Upper lobe of left lung (tissue), 6 donors: Measurements from ENCODE around the gene TAF1A. TPM values are rescaled to one million over a fixed set of nuclear protein-coding genes. Genes with fewer than 3 reads are reported as not detected.
A peak's percentile ranks its signal among the peaks of the same experiment; 100 is the strongest.

ENCODE experiments used
- ATAC-seq, 2 donors: fragments of 200-7000 bp; cut with Tn5 transposase; one replicate each; pipeline ENCODE4 v1.9.1; 2022; ENCODE audit warnings: mild to moderate bottlenecking in 2 of 2, moderate library complexity in 2 of 2; ENCODE audit not compliant: low FRiP score in 2 of 2
- DNase-seq, 2 donors: peaks; one replicate each; pipeline ENCODE4 v3.0.0-alpha.2; 2019 to 2020
- H3K27ac ChIP-seq, 4 donors: fragments of 200-600 bp; sonication (generic); one replicate each; pipeline ENCODE4 v1.5.1; 2016 to 2019
- H3K27me3 ChIP-seq, 4 donors: fragments of 200-600 bp; sonication (generic); one replicate each; pipeline ENCODE4 v1.5.1; 2017 to 2019
- H3K36me3 ChIP-seq, 4 donors: fragments of 200-600 bp; sonication (generic); one replicate each; pipeline ENCODE4 v1.5.1; 2016 to 2019
- H3K4me1 ChIP-seq, 4 donors: fragments of 200-600 bp; sonication (generic); one replicate each; pipeline ENCODE4 v1.5.1; 2018 to 2019
- H3K4me3 ChIP-seq, 4 donors: fragments of 200-600 bp; sonication (generic); one replicate each; pipeline ENCODE4 v1.5.1; 2017 to 2019; ENCODE audit warnings: mild to moderate bottlenecking in 2 of 4, moderate library complexity in 1 of 4
- H3K9me3 ChIP-seq, 4 donors: fragments of 200-600 bp; sonication (generic); one replicate each; pipeline ENCODE4 v1.5.1; 2018 to 2019
- EP300 ChIP-seq, 4 donors: sonication (generic); formaldehyde crosslinking; IDR thresholded peaks; one replicate each; pipeline ENCODE4 v1.5.1; 2017; ENCODE audit warnings: antibody characterized with exemption in 4 of 4, control low read depth in 2 of 4
- POLR2A ChIP-seq, 4 donors: fragments of 450-650 bp; IDR thresholded peaks; one replicate each; pipeline ENCODE4 v1.5.1; 2016 to 2017; ENCODE audit warnings: antibody characterized with exemption in 4 of 4, mild to moderate bottlenecking in 2 of 4
- POLR2AphosphoS5 ChIP-seq, 2 donors: sonication (generic); formaldehyde crosslinking; IDR thresholded peaks; one replicate each; pipeline ENCODE4 v1.5.1; 2017; ENCODE audit warnings: antibody characterized with exemption in 2 of 2
- WGBS, 2 donors: methylation state at CpG; one replicate each; pipeline ENCODE4 v1.1.5; 2017 to 2018; 5-methylcytosine and 5-hydroxymethylcytosine counted together
- total RNA-seq, 6 donors: library from RNA; depleted of rRNA in 4 of 6; stranded (reverse); fragments of >200 nt in 4 of 6; gene quantifications; one replicate each; pipeline versions ENCODE4 v1.1.0 to v1.2.1, GENCODE V29; 2016 to 2021
- TF ChIP-seq, protein P1 (sequence below), 6 experiments: fragments of 450-650 bp in 4 of 6; fragments of 200-600 bp in 2 of 6; sonication (generic) in 2 of 6; IDR thresholded peaks; one replicate each; pipeline ENCODE4 v1.5.1; 2016 to 2019; ENCODE audit warnings: antibody characterized with exemption in 6 of 6
- donor health status: DM: no; HTN: no; CAD: no; lungs with moderate emphysema.
- donor health status: DM: no; HTN: yes; CAD: no; lungs with severe emphysema.

The TAF1A gene
- total RNA-seq, 6 donors from 2014 or later = 1.6 to 12.0 (median 4.7) TPM

DNA sequence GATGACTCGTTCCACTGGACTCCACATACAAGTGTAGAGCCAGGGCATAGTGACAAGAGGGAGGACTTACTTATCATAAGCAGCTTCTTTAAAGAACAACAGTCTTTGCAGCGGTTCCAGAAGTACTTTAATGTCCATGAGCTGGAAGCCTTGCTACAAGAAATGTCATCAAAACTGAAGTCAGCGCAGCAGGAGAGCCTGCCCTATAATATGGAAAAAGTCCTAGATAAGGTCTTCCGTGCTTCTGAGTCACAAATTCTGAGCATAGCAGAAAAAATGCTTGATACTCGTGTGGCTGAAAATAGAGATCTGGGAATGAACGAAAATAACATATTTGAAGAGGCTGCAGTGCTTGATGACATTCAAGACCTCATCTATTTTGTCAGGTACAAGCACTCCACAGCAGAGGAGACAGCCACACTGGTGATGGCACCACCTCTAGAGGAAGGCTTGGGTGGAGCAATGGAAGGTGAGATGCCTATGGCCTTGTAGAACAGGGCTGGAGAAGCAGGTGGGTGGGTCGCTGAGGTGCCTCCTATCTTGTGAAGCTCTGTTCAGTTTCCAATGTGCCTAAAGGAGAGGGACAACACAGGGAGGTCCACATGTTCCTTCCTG, 40.3 kb upstream of the TAF1A start:
- no peak overlapping the region for H3K27ac ChIP-seq
- H3K27me3 ChIP-seq = no peaks in the 10 kb centered on the region
- H3K9me3 ChIP-seq = no peaks in the 10 kb centered on the region
- no peak overlapping the region for H3K4me3 ChIP-seq
- DNase-seq (no peak), ATAC-seq (no peak)
- H3K4me1 ChIP-seq = no peaks in the 10 kb centered on the region
- 94 to 97% methylated on average over 7 of the region's 7 CpGs for whole genome bisulfite sequencing, 2 donors
- no peak for TF ChIP-seq POLR2AphosphoS5 (IDR thresholded peaks at IDR 0.05)
- TF ChIP-seq EP300 (IDR thresholded peaks at IDR 0.05) = no peak
- TF ChIP-seq POLR2A (IDR thresholded peaks at IDR 0.05) = no peak
- peaks cover 0 to 88% (median 61%) of the 10 kb centered on the region in 4 donors for H3K36me3 ChIP-seq

DNA sequence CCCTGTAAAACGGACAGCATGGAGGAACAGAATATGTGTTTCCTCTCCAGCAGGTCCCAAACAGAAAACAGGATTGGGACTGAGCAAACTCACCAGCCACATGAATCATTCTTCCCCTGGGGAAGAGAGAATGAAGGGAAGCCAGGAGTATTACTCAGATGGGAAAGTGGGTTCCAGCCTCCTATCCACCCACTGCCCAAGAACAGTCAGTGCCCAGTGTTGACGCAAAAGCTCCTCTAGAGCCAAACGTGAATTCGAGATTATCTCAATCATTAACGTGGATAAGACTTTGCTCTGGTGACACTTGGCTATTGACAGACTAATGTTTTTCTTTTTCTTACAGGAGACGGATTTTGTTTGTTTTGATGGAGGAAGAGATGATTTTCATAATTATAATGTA, 37.5 kb upstream of the TAF1A start:
- Histone ChIP-seq H3K9me3 (no peaks in the 10 kb centered on the region), H3K27me3 (no peaks in the 10 kb centered on the region), H3K4me1 (no peaks in the 10 kb centered on the region), H3K27ac (no peak overlapping the region), H3K36me3 (peaks cover 6 to 92% (median 52%) of the 10 kb centered on the region in 4 donors), H3K4me3 (no peak overlapping the region)
- 81 to 92% methylated on average over 6 of the region's 6 CpGs for WGBS, 2 donors
- no peak for DNase-seq
- peak in 1 of 2 donors; percentile 84 for ATAC-seq
- TF ChIP-seq POLR2A (IDR thresholded peaks at IDR 0.05) (no peak), EP300 (IDR thresholded peaks at IDR 0.05) (no peak), POLR2AphosphoS5 (IDR thresholded peaks at IDR 0.05) (no peak)
- TF ChIP-seq, protein P1, sequence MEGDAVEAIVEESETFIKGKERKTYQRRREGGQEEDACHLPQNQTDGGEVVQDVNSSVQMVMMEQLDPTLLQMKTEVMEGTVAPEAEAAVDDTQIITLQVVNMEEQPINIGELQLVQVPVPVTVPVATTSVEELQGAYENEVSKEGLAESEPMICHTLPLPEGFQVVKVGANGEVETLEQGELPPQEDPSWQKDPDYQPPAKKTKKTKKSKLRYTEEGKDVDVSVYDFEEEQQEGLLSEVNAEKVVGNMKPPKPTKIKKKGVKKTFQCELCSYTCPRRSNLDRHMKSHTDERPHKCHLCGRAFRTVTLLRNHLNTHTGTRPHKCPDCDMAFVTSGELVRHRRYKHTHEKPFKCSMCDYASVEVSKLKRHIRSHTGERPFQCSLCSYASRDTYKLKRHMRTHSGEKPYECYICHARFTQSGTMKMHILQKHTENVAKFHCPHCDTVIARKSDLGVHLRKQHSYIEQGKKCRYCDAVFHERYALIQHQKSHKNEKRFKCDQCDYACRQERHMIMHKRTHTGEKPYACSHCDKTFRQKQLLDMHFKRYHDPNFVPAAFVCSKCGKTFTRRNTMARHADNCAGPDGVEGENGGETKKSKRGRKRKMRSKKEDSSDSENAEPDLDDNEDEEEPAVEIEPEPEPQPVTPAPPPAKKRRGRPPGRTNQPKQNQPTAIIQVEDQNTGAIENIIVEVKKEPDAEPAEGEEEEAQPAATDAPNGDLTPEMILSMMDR (IDR thresholded peaks at IDR 0.05) = no peak

DNA sequence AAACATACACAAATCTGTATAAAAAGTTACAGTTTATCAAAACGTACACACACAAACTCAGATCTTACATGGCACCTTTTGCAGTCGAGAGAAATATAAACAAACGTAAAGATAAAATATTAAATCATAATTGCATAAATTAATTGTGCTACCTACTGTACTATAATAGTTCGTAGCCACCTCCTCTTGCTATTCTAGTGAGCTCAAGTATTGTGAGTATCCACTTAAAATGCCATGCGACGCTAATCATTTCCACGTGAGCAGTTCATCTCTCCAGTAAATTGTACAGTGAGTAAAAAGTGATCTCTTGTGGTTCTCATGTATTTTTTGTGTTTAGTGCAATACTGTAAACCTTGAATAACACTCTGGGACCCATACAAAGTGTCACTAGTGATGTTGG, 34.5 kb upstream of the TAF1A start:
- H3K9me3 ChIP-seq = no peaks in the 10 kb centered on the region
- H3K27ac ChIP-seq = no peak overlapping the region
- no peaks in the 10 kb centered on the region for H3K27me3 ChIP-seq
- TF ChIP-seq POLR2AphosphoS5 (IDR thresholded peaks at IDR 0.05) = no peak
- TF ChIP-seq POLR2A (IDR thresholded peaks at IDR 0.05) = no peak
- TF ChIP-seq EP300 (IDR thresholded peaks at IDR 0.05) = no peak
- TF ChIP-seq, protein P1 (IDR thresholded peaks at IDR 0.05) = no peak
- H3K4me3 ChIP-seq = no peak overlapping the region
- ATAC-seq = no peak
- DNase-seq = no peak
- WGBS, 2 donors = 92 to 97% methylated on average over 7 of the region's 7 CpGs
- peaks cover under 1 to 13% (median 7%) of the 10 kb centered on the region in 4 donors for H3K4me1 ChIP-seq
- peaks cover 6 to 73% (median 34%) of the 10 kb centered on the region in 4 donors for H3K36me3 ChIP-seq

DNA sequence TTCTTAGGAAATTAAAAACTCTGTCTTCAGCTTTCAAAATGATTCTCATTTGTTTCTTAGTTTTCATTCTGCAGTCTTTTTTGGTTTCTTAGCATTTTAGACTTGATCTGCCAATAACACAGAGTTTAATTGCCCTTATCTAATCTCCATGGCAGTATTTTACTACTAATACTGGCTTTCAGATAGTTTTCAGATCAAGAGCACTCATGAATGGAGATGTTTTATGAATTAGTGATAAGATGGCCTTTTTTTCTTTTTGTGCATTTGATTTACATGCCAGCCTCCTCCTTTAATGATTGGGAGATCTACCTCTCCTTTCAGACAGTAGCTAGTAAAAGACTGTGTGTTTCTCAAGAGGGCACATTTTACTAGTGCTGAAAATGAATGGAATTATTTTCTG, 33.7 kb upstream of the TAF1A start:
- Histone ChIP-seq H3K27me3 (no peaks in the 10 kb centered on the region), H3K9me3 (no peaks in the 10 kb centered on the region), H3K36me3 (peaks cover 6 to 65% (median 27%) of the 10 kb centered on the region in 4 donors), H3K4me1 (peaks cover 5 to 21% (median 12%) of the 10 kb centered on the region in 4 donors), H3K27ac (no peak overlapping the region), H3K4me3 (no peak overlapping the region)
- no peak for TF ChIP-seq POLR2AphosphoS5 (IDR thresholded peaks at IDR 0.05)
- TF ChIP-seq POLR2A (IDR thresholded peaks at IDR 0.05) = no peak
- TF ChIP-seq EP300 (IDR thresholded peaks at IDR 0.05) = no peak
- TF ChIP-seq, protein P1 (IDR thresholded peaks at IDR 0.05) = no peak
- DNase-seq (no peak), ATAC-seq (no peak)

DNA sequence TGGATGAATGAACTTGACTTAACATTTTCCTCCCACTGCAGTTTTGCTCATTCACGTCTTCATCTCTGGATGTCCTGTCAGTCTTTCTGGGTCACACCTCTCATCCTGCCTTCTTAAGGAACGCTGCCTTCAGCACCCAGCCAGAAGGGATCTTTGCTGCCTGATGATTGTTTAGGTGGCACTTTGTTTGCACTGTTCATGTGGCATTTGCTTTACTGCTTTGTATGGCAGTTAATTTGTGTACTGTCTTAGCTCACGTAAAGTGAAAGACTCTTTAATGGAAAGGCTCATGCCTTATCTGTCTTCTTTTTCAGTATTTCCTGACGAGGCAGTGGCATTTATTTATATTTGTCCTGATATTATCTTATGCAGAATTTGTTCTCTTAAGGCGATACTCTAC, 33.0 kb upstream of the TAF1A start:
- no peak for TF ChIP-seq EP300 (IDR thresholded peaks at IDR 0.05)
- TF ChIP-seq, protein P1 (IDR thresholded peaks at IDR 0.05) = no peak
- no peak for TF ChIP-seq POLR2AphosphoS5 (IDR thresholded peaks at IDR 0.05)
- TF ChIP-seq POLR2A (IDR thresholded peaks at IDR 0.05) = no peak
- Histone ChIP-seq H3K9me3 (no peaks in the 10 kb centered on the region), H3K36me3 (peaks cover 6 to 58% (median 20%) of the 10 kb centered on the region in 4 donors), H3K27me3 (no peaks in the 10 kb centered on the region), H3K27ac (no peak overlapping the region), H3K4me1 (peaks cover 5 to 23% (median 12%) of the 10 kb centered on the region in 4 donors), H3K4me3 (no peak overlapping the region)
- DNase-seq = no peak
- ATAC-seq = no peak
- WGBS, 2 donors = 69 to 85% methylated on average over 5 of the region's 5 CpGs
